ENCODE measurements around the gene RALA. TPM values are rescaled to one million over a fixed set of nuclear protein-coding genes. Genes with fewer than 3 reads are reported as not detected.
A peak's percentile ranks its signal among the peaks of the same experiment; 100 is the strongest.

The RALA gene
- total and polyA plus RNA-seq, 2 donors from 2014 or later, result 21.5 to 25.1 TPM

DNA sequence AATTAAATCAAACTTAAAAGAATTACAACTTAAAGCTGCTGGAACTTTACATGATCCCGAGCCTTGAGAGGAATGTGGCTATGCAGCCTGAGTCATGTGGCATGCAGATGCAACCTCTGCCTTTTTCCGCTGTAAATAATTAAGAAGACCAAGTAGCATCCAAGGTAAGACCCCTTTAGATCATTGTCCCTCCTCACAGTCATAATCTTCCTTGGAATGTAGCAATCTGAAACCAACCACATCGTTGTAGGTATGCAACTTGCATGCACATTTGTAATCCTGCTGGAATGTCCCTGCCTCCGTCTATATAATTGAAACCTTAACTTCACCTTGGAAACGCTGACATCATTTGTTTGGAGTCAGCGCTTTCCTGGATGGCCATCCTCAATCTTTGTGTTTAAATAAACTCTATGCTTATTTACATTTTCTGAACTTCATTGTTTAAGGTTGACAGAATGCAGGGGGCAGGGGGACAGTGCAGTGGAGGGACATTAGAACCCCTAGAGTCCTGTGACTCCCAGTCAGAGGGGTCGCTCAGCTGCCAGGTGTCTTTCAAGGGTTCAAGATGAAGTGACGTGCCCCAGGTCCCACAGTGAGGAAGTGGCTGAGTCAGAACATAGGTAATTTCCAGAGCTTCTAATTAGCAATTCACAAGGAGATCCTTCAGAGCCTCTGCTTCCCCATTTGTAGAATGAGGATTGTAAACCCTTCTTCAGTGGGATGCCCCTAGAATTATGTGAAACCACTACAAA, 110.7 kb downstream of the RALA start:
- no peaks in the 10 kb centered on the region for H3K9me3 ChIP-seq (ENCODE audit: control insufficient read depth in 2 of 3, insufficient read depth in 1 of 3, low read length in 3 of 3)
- H3K4me3 ChIP-seq (ENCODE audit: low read length in 3 of 3), result peak overlapping the region; percentile 69 to 82 (median 79)
- peak overlapping the region; percentile 36 to 72 (median 52) for H3K9ac ChIP-seq (ENCODE audit: low read length in 3 of 3)
- H3K4me1 ChIP-seq (ENCODE audit: control insufficient read depth in 2 of 3, insufficient read depth in 2 of 3, low read depth in 1 of 3, low read length in 3 of 3), result peaks cover 3 to 13% (median 6%) of the 10 kb centered on the region in 3 donors
- intact Hi-C loops (cut with DNase I), result no loop called here
- no peaks in the 10 kb centered on the region for H3K27me3 ChIP-seq (ENCODE audit: control insufficient read depth, insufficient read depth, low read length)
- DNase-seq, result peak in 2 of 5 donors; percentile 59 to 74
- FAIRE-seq, result no peak
- TF ChIP-seq, protein P1, sequence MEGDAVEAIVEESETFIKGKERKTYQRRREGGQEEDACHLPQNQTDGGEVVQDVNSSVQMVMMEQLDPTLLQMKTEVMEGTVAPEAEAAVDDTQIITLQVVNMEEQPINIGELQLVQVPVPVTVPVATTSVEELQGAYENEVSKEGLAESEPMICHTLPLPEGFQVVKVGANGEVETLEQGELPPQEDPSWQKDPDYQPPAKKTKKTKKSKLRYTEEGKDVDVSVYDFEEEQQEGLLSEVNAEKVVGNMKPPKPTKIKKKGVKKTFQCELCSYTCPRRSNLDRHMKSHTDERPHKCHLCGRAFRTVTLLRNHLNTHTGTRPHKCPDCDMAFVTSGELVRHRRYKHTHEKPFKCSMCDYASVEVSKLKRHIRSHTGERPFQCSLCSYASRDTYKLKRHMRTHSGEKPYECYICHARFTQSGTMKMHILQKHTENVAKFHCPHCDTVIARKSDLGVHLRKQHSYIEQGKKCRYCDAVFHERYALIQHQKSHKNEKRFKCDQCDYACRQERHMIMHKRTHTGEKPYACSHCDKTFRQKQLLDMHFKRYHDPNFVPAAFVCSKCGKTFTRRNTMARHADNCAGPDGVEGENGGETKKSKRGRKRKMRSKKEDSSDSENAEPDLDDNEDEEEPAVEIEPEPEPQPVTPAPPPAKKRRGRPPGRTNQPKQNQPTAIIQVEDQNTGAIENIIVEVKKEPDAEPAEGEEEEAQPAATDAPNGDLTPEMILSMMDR (IDR thresholded peaks at IDR 0.05; ENCODE audit: borderline replicate concordance, extremely low read depth, insufficient read depth), result no peak
- no peak overlapping the region for H3K27ac ChIP-seq (ENCODE audit: low read depth in 2 of 2, low read length in 2 of 2)
- H3K36me3 ChIP-seq (ENCODE audit: control insufficient read depth in 2 of 3, insufficient read depth in 3 of 3, low read length in 3 of 3), result no peaks in the 10 kb centered on the region

DNA sequence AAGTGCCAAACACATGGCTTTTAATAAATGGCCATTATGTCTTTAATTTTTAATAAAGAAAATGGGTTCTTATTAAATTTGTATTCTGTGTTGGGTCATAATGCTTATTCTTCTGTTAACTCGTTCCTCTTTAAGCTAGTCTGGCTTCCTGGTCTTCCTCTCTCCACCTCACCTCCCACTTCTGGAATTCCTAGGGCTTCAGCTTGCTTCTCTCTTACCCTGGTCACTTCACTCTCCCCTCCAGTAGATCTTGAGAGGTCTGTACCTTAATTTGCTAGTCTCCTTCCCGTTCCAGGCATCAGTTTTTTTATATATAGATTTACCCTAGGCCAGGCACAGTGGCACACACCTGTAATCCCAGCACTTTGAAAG, 111.2 kb downstream of the RALA start:
- no peak overlapping the region for H3K4me3 ChIP-seq (ENCODE audit: low read length in 3 of 3)
- no peak overlapping the region for H3K27ac ChIP-seq (ENCODE audit: low read depth in 2 of 2, low read length in 2 of 2)
- peaks cover 3 to 13% (median 6%) of the 10 kb centered on the region in 3 donors for H3K4me1 ChIP-seq (ENCODE audit: control insufficient read depth in 2 of 3, insufficient read depth in 2 of 3, low read depth in 1 of 3, low read length in 3 of 3)
- H3K36me3 ChIP-seq (ENCODE audit: control insufficient read depth in 2 of 3, insufficient read depth in 3 of 3, low read length in 3 of 3), result no peaks in the 10 kb centered on the region
- DNase-seq, result no peak
- FAIRE-seq, result no peak
- TF ChIP-seq, protein P1 (IDR thresholded peaks at IDR 0.05; ENCODE audit: borderline replicate concordance, extremely low read depth, insufficient read depth), result no peak
- intact Hi-C loops (cut with DNase I), result no loop called here
- H3K9ac ChIP-seq (ENCODE audit: low read length in 3 of 3), result no peak overlapping the region
- no peaks in the 10 kb centered on the region for H3K9me3 ChIP-seq (ENCODE audit: control insufficient read depth in 2 of 3, insufficient read depth in 1 of 3, low read length in 3 of 3)
- no peaks in the 10 kb centered on the region for H3K27me3 ChIP-seq (ENCODE audit: control insufficient read depth, insufficient read depth, low read length)

GRCh38 chr7:39735903-39736302, 112.5 kb downstream of the RALA start:
- FAIRE-seq, result no peak
- Histone ChIP-seq H3K9me3 (ENCODE audit: control insufficient read depth in 2 of 3, insufficient read depth in 1 of 3, low read length in 3 of 3) (no peaks in the 10 kb centered on the region), H3K27me3 (ENCODE audit: control insufficient read depth, insufficient read depth, low read length) (no peaks in the 10 kb centered on the region), H3K4me3 (ENCODE audit: low read length in 3 of 3) (no peak overlapping the region), H3K9ac (ENCODE audit: low read length in 3 of 3) (no peak overlapping the region), H3K4me1 (ENCODE audit: control insufficient read depth in 2 of 3, insufficient read depth in 2 of 3, low read depth in 1 of 3, low read length in 3 of 3) (peaks cover 3 to 13% (median 6%) of the 10 kb centered on the region in 3 donors), H3K36me3 (ENCODE audit: control insufficient read depth in 2 of 3, insufficient read depth in 3 of 3, low read length in 3 of 3) (no peaks in the 10 kb centered on the region), H3K27ac (ENCODE audit: low read depth in 2 of 2, low read length in 2 of 2) (no peak overlapping the region)
- DNase-seq, result no peak
- intact Hi-C loops (cut with DNase I), result no loop called here
- TF ChIP-seq, protein P1 (IDR thresholded peaks at IDR 0.05; ENCODE audit: borderline replicate concordance, extremely low read depth, insufficient read depth), result no peak
